MG63 (cell line): ENCODE data around the gene APOA4. TPM values are rescaled to one million over a fixed set of nuclear protein-coding genes. Genes with fewer than 3 reads are reported as not detected.

Experiments used
- DNase-seq: peaks from one replicate; pipeline ENCODE4 v3.0.0-alpha.2; 2020
- H3K27me3 ChIP-seq: fragments of 250-450 bp; sonication (Bioruptor Pico); 2 replicates; pipeline ENCODE4 v1.5.1; 2020; ENCODE audit warnings: mild to moderate bottlenecking, moderate library complexity
- H3K36me3 ChIP-seq: fragments of 250-450 bp; sonication (Bioruptor Pico); 2 replicates; pipeline ENCODE4 v1.5.1; 2020; ENCODE audit warnings: mild to moderate bottlenecking, moderate library complexity
- H3K4me3 ChIP-seq: fragments of 250-450 bp; sonication (Bioruptor Pico); 2 replicates; pipeline ENCODE4 v1.5.1; 2020; ENCODE audit warnings: mild to moderate bottlenecking, moderate library complexity
- H3K9me3 ChIP-seq: fragments of 250-450 bp; sonication (Bioruptor Pico); 2 replicates; pipeline ENCODE4 v1.5.1; 2020; ENCODE audit warnings: mild to moderate bottlenecking, moderate library complexity
- total RNA-seq: library from RNA; depleted of rRNA; stranded (reverse); fragments of >200 nt; shearing (Covaris generic); gene quantifications from 2 replicates; pipeline ENCODE4 v1.2.3, GENCODE V29; 2014; ENCODE audit warnings: low replicate concordance; rRNA removed

APOA4 gene
- not detected in 2 replicates for total RNA-seq

DNA sequence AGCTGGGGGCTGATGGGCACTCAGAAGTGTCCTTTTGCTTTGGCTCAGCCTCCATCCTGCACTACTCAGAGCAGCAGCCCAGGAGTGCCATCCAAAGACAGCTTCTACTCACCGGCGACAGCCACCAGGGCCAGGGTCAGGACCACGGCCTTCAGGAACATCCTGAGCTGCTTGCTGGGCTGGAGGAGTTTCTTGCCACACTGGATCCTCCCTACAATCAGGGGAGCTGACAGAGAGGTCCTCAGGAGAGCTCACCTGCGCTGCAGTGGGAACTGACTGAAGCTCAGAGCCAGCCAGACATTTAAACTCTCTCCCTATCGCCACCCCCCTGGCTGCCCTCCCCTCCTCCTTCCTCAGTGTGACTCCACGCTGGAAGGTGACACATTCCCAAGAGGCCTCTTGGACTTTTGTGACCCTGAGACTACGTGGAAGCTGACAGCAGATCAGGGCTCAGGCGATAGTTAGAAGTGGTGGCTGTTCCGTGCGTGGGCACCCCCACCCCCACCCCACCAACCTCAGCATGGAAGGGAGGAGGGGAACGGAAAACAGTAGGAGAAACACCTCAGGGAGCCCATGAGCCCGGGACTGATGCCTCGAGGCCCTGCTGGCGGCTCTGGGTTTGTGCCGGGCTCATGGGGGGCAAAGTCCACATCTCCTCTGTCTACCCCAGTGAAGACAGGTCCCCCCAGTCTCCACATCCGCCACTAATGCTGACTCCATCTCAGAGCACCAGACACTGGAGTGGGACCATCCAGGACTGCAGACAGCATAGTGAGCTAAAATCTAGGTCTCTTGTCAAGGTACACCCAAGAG, at the start of gene APOA4:
APOA4 (minus strand) TSS at position 274 of the 813 bp plus-strand sequence; CDS start at position 161, 113 bp downstream.
- no peaks in the 10 kb centered on the region for H3K36me3 ChIP-seq
- H3K9me3 ChIP-seq = no peaks in the 10 kb centered on the region
- no peak for DNase-seq
- H3K4me3 ChIP-seq = no peak within 1 kb of the TSS
- H3K27me3 ChIP-seq = no peaks in the 10 kb centered on the region

DNA sequence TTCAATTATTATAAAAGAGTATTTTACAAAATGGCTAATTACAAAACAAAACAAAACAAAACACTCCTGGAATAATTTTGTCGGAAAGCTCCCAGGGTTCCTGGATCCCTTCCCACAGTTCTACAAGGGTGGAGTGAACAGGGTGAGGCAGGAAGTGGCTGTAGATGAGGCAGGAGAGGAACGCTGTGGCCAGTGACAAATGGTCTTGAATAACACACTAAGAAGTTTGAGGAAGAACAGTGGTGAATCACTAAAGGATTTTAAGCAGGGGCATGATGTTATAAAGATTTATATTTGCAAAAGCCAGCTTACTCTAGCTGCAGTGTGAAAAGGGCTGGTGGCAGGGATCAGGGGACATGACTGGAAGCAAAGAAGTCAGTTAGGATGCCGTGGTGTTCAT, 48.1 kb upstream of the APOA4 start:
- no peaks in the 10 kb centered on the region for H3K9me3 ChIP-seq
- H3K27me3 ChIP-seq = no peaks in the 10 kb centered on the region
- H3K36me3 ChIP-seq = peaks cover 50% of the 10 kb centered on the region
- no peak overlapping the region for H3K4me3 ChIP-seq
- peak; percentile 59 for DNase-seq

- Histone ChIP-seq H3K4me3 (no peak overlapping the region), H3K9me3 (no peaks in the 10 kb centered on the region), H3K36me3 (peaks cover 53% of the 10 kb centered on the region), H3K27me3 (no peaks in the 10 kb centered on the region)
- DNase-seq = no peak
These were observed 47.0 kb upstream of the APOA4 start for GRCh38 chr11:116870054-116870453.

- Histone ChIP-seq H3K4me3 (no peak overlapping the region), H3K9me3 (no peaks in the 10 kb centered on the region), H3K27me3 (no peaks in the 10 kb centered on the region), H3K36me3 (peaks cover 53% of the 10 kb centered on the region)
- DNase-seq = no peak
These were observed 46.5 kb upstream of the APOA4 start for GRCh38 chr11:116869610-116870009.

GRCh38 chr11:116868066-116868465, 45.0 kb upstream of the APOA4 start:
- Histone ChIP-seq H3K4me3 (no peak overlapping the region), H3K36me3 (peaks cover 58% of the 10 kb centered on the region), H3K9me3 (no peaks in the 10 kb centered on the region; the same call in 1 of the 2 replicates), H3K27me3 (no peaks in the 10 kb centered on the region)
- DNase-seq = no peak

DNA sequence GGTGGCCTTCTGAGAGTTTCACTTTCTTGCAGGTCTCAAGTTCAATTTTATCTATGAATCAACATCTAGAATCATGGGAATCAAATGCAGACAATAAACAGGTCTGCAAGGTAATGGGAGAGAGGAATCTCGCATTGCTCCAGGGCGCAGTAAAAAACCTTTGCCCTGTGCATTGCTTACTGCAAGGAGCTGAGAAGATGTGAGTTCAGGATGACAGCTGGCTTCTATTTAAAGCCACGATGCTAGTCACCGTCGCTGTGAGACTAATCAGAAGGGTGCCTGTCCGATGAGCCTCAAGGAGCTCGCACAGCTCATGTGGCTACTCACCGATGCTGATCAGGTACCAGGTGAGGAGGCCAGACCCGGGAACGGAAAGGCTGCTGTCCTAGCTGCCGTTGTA, 44.5 kb upstream of the APOA4 start:
- DNase-seq = no peak

DNA sequence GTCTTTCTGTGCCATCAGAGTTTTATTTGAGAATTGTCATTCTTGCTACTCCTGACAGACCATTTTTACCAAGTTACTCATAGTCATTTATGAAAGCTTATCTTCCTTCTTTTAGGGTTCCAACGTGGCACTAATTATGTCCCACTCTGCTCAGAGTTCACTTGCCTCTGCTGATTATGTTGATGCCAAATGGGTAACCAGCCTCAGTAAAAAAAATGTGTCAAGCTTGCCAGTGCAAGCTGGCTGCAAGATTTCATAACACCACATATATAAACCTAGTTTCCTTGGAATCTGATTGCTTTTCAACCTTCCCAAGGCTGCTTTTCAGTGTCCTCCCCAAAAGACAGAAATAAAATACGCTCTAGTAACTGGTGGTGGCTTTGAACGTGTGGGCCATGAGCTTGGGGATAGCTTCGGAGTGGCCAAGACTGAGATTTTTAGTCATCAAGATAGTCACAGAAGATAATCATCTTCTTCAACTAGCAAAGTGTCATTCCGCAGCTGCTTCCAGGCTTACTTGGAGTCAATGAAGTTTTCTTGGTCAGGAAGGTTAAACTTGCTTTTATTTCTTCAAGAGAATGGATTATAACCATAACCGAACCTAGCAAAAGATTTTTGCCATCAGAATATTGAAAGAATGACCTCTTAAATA, 43.8 kb upstream of the APOA4 start:
- no peaks in the 10 kb centered on the region; the same call in 1 of the 2 replicates for H3K9me3 ChIP-seq
- no peak for DNase-seq
- H3K4me3 ChIP-seq = no peak overlapping the region
- peaks cover 48% of the 10 kb centered on the region for H3K36me3 ChIP-seq
- no peaks in the 10 kb centered on the region for H3K27me3 ChIP-seq

More for the DNA sequence above, 44.5 kb upstream of the APOA4 start:
- H3K27me3 ChIP-seq = no peaks in the 10 kb centered on the region
- H3K36me3 ChIP-seq = peaks cover 54% of the 10 kb centered on the region
- H3K9me3 ChIP-seq = no peaks in the 10 kb centered on the region; the same call in 1 of the 2 replicates
- H3K4me3 ChIP-seq = no peak overlapping the region

DNA sequence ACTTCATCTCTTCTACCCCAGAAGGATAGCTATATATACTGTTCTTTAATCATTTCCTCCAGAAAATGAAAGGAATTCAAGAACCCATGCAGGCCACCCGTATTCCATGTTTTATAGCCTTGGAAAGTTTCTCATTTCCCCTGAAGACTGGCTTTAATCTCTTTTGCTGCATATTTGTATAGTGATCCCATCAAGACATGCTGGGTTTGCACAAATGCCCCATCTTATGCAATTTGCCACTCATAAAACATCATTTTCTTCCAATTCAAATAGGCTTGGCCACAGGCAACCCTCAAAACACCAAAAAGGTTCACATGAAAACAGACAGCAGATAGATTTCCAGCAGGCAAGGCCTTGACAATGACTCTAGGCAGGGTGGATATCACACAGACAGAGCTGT, 42.6 kb upstream of the APOA4 start:
- Histone ChIP-seq H3K4me3 (no peak overlapping the region), H3K9me3 (no peaks in the 10 kb centered on the region; the same call in 1 of the 2 replicates), H3K36me3 (peaks cover 52% of the 10 kb centered on the region), H3K27me3 (no peaks in the 10 kb centered on the region)
- no peak for DNase-seq

GRCh38 chr11:116864531-116864930, 41.4 kb upstream of the APOA4 start:
- Histone ChIP-seq H3K36me3 (peaks cover 45% of the 10 kb centered on the region), H3K9me3 (no peaks in the 10 kb centered on the region; the same call in 1 of the 2 replicates), H3K4me3 (no peak overlapping the region), H3K27me3 (no peaks in the 10 kb centered on the region)
- DNase-seq = no peak

GRCh38 chr11:116862951-116863350, 39.8 kb upstream of the APOA4 start:
- H3K27me3 ChIP-seq = no peaks in the 10 kb centered on the region
- DNase-seq = no peak
- H3K36me3 ChIP-seq = peaks cover 42% of the 10 kb centered on the region

GRCh38 chr11:116862185-116862584, 39.1 kb upstream of the APOA4 start:
- Histone ChIP-seq H3K27me3 (no peaks in the 10 kb centered on the region), H3K4me3 (no peak overlapping the region), H3K36me3 (peaks cover 40% of the 10 kb centered on the region), H3K9me3 (no peaks in the 10 kb centered on the region; the same call in 1 of the 2 replicates)
- no peak for DNase-seq

More at GRCh38 chr11:116862951-116863350, 39.8 kb upstream of the APOA4 start:
- no peak overlapping the region for H3K4me3 ChIP-seq
- no peaks in the 10 kb centered on the region; the same call in 1 of the 2 replicates for H3K9me3 ChIP-seq

DNA sequence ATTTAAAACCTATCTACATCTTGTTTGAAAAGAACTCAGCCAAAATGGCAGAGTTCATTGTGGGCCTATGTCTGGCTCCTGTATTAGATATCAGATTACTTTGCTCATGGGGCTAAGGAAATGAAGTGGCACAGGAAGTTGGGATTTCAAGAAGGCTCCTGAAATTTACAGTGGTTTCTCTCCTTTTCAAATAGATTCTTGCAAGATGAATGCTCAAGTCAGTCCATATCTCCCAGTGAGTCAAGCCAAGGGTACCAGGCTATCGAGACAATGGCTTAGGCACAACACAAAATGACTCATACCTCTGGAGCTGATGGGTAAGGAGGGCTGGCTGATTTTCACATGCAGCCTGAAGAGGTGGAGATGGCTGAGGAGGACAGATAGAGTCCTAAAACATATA, 38.4 kb upstream of the APOA4 start:
- Histone ChIP-seq H3K4me3 (no peak overlapping the region), H3K27me3 (no peaks in the 10 kb centered on the region), H3K9me3 (no peaks in the 10 kb centered on the region; the same call in 1 of the 2 replicates), H3K36me3 (peaks cover 40% of the 10 kb centered on the region)
- peak; percentile 61 for DNase-seq

GRCh38 chr11:116860303-116860702, 37.2 kb upstream of the APOA4 start:
- Histone ChIP-seq H3K4me3 (no peak overlapping the region), H3K9me3 (no peaks in the 10 kb centered on the region; the same call in 1 of the 2 replicates), H3K36me3 (peaks cover 37% of the 10 kb centered on the region), H3K27me3 (no peaks in the 10 kb centered on the region)
- DNase-seq = no peak

DNA sequence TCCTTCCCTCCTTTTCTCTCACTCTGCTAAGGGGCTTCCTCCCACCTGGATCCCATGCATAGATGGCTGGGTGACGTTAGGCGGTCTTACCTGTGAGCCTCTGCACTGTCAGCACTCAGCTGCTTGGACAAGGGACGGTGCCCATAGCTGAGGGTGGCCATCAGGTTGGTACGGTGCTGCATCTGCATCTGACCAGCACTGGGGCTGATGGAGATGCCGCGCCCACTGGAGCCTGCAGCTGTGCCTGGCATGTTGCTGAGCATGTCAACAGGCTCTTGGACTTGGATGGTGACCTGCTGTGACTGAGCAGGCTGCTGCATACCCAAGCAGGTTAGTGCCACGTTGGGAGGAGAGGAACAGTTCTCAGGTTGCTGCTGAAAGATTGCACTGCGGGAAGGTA, 36.1 kb upstream of the APOA4 start:
- H3K36me3 ChIP-seq = peaks cover 34% of the 10 kb centered on the region
- DNase-seq = no peak
- no peaks in the 10 kb centered on the region for H3K27me3 ChIP-seq

DNA sequence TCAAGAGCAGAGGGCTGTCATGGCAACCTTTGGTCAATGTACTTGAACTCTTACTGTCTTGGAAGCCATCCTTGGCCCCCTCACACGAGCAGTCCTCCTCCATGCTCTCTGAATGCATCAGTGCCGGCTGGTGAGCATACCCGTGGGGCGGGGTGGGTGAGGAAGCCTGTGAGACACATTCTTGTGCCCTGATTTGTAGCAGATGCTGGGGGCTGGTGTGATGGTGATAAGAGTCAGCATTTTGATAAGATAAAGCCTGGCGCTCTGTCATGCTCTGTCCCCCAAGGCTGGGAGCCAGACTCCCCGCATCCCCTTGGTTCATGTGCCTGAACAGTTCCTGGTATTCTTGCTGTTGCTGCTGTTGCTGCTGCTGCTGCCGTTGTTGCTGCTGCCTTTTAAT, 34.8 kb upstream of the APOA4 start:
- Histone ChIP-seq H3K9me3 (no peaks in the 10 kb centered on the region), H3K36me3 (peaks cover 27% of the 10 kb centered on the region), H3K4me3 (no peak overlapping the region), H3K27me3 (no peaks in the 10 kb centered on the region)
- no peak for DNase-seq

More for the DNA sequence above, 36.1 kb upstream of the APOA4 start:
- no peaks in the 10 kb centered on the region; the same call in 1 of the 2 replicates for H3K9me3 ChIP-seq
- H3K4me3 ChIP-seq = no peak overlapping the region

- no peak for DNase-seq
- no peak overlapping the region for H3K4me3 ChIP-seq
- no peaks in the 10 kb centered on the region for H3K27me3 ChIP-seq
- H3K9me3 ChIP-seq = no peaks in the 10 kb centered on the region
- H3K36me3 ChIP-seq = peaks cover 27% of the 10 kb centered on the region
These were observed 34.2 kb upstream of the APOA4 start for GRCh38 chr11:116857316-116857715.

DNA sequence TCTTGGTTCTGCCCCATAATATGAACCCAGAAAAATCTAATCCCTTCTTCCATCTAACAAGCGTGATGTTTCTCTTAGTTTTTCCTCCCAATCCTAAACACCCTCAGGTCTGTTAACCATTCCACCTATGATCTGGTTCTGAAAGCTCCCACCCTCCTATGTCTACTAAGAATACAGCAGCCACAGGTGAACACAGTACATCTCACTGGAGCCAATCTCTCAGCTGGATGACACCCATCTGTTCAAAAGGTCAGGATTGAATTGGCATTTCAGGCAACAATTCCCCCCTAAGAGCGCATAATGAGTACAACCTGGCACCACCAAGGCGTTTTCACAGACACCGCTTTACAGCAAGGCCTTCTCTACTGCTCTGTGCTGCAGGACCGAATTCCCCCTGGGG, 33.3 kb upstream of the APOA4 start:
- H3K4me3 ChIP-seq = no peak overlapping the region
- DNase-seq = no peak
- peaks cover 27% of the 10 kb centered on the region for H3K36me3 ChIP-seq
- no peaks in the 10 kb centered on the region for H3K9me3 ChIP-seq
- H3K27me3 ChIP-seq = no peaks in the 10 kb centered on the region
